ENCODE measurements around the gene GCDH.

- TF ChIP-seq CTCF (optimal IDR thresholded peaks at IDR 0.05 in 1 of 3, IDR thresholded peaks at IDR 0.05 in 1 of 3, conservative IDR thresholded peaks at IDR 0.05 in 1 of 3; ENCODE audit: extremely low read depth in 1 of 3, insufficient read depth in 2 of 3, low read length in 3 of 3), result no peak
- TF ChIP-seq EZH2 (IDR thresholded peaks at IDR 0.05; ENCODE audit: low read length), result no peak
Observed at GRCh38 chr19:12843999-12844732, 46.8 kb upstream of the GCDH start.
